ENCODE data around the gene ANKS3.

DNA sequence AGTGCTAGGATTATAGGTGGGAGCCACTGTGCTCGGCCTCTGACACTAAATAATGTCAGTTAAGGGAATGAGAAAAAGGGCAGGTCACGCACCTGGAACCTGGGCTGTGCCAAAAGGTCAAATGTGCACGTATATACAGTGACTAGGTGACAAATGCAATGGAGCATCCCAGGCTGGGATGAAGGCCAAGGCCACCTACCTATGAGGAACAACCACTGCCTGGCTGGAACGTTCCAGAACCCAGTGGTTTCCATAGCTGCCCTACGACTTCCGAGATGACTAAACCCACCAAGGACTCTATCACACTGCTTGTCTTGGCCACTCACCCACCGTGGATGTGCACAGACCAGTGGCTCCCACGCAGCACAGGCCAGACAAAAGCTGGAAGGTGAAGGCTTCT lies 16.8 kb upstream of the ANKS3 start:
- TF ChIP-seq, protein P1, sequence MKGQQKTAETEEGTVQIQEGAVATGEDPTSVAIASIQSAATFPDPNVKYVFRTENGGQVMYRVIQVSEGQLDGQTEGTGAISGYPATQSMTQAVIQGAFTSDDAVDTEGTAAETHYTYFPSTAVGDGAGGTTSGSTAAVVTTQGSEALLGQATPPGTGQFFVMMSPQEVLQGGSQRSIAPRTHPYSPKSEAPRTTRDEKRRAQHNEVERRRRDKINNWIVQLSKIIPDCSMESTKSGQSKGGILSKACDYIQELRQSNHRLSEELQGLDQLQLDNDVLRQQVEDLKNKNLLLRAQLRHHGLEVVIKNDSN (IDR thresholded peaks at IDR 0.05), result no peak
- TF ChIP-seq EP300 (IDR thresholded peaks at IDR 0.05; ENCODE audit: borderline replicate concordance) (no peak), YY1 (IDR thresholded peaks at IDR 0.05; ENCODE audit: low read depth) (no peak), RAD21 (IDR thresholded peaks at IDR 0.05; ENCODE audit: low read depth) (no peak), EGR1 (IDR thresholded peaks at IDR 0.05) (no peak), TAF1 (IDR thresholded peaks at IDR 0.05; ENCODE audit: low read depth) (no peak), CEBPB (IDR thresholded peaks at IDR 0.05) (no peak), CREB1 (IDR thresholded peaks at IDR 0.05; ENCODE audit: low read depth) (no peak), TCF12 (IDR thresholded peaks at IDR 0.05; ENCODE audit: low read depth) (no peak), NFIC (IDR thresholded peaks at IDR 0.05) (no peak)
- TF ChIP-seq, protein P2, sequence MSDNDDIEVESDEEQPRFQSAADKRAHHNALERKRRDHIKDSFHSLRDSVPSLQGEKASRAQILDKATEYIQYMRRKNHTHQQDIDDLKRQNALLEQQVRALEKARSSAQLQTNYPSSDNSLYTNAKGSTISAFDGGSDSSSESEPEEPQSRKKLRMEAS (IDR thresholded peaks at IDR 0.05), result no peak
- TF ChIP-seq, protein P3, sequence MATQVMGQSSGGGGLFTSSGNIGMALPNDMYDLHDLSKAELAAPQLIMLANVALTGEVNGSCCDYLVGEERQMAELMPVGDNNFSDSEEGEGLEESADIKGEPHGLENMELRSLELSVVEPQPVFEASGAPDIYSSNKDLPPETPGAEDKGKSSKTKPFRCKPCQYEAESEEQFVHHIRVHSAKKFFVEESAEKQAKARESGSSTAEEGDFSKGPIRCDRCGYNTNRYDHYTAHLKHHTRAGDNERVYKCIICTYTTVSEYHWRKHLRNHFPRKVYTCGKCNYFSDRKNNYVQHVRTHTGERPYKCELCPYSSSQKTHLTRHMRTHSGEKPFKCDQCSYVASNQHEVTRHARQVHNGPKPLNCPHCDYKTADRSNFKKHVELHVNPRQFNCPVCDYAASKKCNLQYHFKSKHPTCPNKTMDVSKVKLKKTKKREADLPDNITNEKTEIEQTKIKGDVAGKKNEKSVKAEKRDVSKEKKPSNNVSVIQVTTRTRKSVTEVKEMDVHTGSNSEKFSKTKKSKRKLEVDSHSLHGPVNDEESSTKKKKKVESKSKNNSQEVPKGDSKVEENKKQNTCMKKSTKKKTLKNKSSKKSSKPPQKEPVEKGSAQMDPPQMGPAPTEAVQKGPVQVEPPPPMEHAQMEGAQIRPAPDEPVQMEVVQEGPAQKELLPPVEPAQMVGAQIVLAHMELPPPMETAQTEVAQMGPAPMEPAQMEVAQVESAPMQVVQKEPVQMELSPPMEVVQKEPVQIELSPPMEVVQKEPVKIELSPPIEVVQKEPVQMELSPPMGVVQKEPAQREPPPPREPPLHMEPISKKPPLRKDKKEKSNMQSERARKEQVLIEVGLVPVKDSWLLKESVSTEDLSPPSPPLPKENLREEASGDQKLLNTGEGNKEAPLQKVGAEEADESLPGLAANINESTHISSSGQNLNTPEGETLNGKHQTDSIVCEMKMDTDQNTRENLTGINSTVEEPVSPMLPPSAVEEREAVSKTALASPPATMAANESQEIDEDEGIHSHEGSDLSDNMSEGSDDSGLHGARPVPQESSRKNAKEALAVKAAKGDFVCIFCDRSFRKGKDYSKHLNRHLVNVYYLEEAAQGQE (IDR thresholded peaks at IDR 0.05; ENCODE audit: low read depth), result no peak
